ENCODE data around the gene MPZL3.

GRCh38 chr11:118221419-118221818 is 30.7 kb downstream of the MPZL3 start:
- TF ChIP-seq, protein P1, sequence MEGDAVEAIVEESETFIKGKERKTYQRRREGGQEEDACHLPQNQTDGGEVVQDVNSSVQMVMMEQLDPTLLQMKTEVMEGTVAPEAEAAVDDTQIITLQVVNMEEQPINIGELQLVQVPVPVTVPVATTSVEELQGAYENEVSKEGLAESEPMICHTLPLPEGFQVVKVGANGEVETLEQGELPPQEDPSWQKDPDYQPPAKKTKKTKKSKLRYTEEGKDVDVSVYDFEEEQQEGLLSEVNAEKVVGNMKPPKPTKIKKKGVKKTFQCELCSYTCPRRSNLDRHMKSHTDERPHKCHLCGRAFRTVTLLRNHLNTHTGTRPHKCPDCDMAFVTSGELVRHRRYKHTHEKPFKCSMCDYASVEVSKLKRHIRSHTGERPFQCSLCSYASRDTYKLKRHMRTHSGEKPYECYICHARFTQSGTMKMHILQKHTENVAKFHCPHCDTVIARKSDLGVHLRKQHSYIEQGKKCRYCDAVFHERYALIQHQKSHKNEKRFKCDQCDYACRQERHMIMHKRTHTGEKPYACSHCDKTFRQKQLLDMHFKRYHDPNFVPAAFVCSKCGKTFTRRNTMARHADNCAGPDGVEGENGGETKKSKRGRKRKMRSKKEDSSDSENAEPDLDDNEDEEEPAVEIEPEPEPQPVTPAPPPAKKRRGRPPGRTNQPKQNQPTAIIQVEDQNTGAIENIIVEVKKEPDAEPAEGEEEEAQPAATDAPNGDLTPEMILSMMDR (conservative IDR thresholded peaks at IDR 0.05; ENCODE audit: low read depth, low read length) = no peak
- no peak for TF ChIP-seq EZH2 (IDR thresholded peaks at IDR 0.05; ENCODE audit: borderline replicate concordance, low read depth, low read length, poor library complexity, severe bottlenecking)
